K562 (cell line): ENCODE results near the gene TSC22D2. TPM values are rescaled to one million over a fixed set of nuclear protein-coding genes. Genes with fewer than 3 reads are reported as not detected.
A peak's percentile ranks its signal among the peaks of the same experiment; 100 is the strongest.

Source experiments
- ARID1B ChIP-seq: fragments of 450-650 bp; IDR thresholded peaks from 2 replicates; pipeline ENCODE4 v1.6.1; 2016; ENCODE audit warnings: antibody characterized with exemption, mild to moderate bottlenecking, inconsistent platforms
- CBFA2T3 ChIP-seq: fragments of 450-650 bp; IDR thresholded peaks from 2 replicates; pipeline ENCODE4 v1.6.1; 2017
- HDAC1 ChIP-seq, 2 experiments: fragments of 450-650 bp; IDR thresholded peaks; 2 replicates each; pipeline ENCODE4 v1.6.1; 2016 to 2017; ENCODE audit warnings: inconsistent platforms in 1 of 2, mild to moderate bottlenecking in 1 of 2, moderate library complexity in 1 of 2
- PHTF2 ChIP-seq: fragments of 250-450 bp; sonication (Bioruptor Pico); IDR thresholded peaks from 2 replicates; pipeline ENCODE4 v1.5.0; 2021; ENCODE audit warnings: mild to moderate bottlenecking
- PYGO2 ChIP-seq: fragments of 450-650 bp; IDR thresholded peaks from 2 replicates; pipeline ENCODE4 v1.6.1; 2016; ENCODE audit warnings: mild to moderate bottlenecking, missing genetic modification characterization, moderate library complexity, missing compliant biosample characterization
- polyA plus RNA-seq, 8 experiments: library from polyadenylated mRNA; depleted of rRNA in 4 of 8; stranded (reverse) in 5 of 8; unstranded in 3 of 8; fragments of >200 nt; fragmentation: Nextera tagmentation in 2 of 8; fragmentation: Illumina TruSeq in 1 of 8; extraction: Ambion mirVana in 2 of 8; extraction: Trizol in 1 of 8; gene quantifications; 2 replicates each; pipeline versions ENCODE4 v1.2.1 to v1.2.3, GENCODE V29; 2011 to 2014; ENCODE audit warnings: inconsistent platforms in 1 of 8, missing spikeins in 1 of 8
- total RNA-seq, 7 experiments: library from RNA; depleted of rRNA in 6 of 7; stranded (reverse); fragments of >200 nt in 6 of 7; fragmentation: Illumina TruSeq in 2 of 7; extraction: Trizol in 2 of 7; gene quantifications; 2 replicates each; pipeline versions ENCODE4 v1.2.1 to v1.2.3, GENCODE V29; 2011 to 2021; ENCODE audit warnings: low replicate concordance in 1 of 7
- TF ChIP-seq, protein P1 (sequence below), 2 experiments: fragments of 450-650 bp; IDR thresholded peaks; 2 replicates each; pipeline ENCODE4 v1.6.1; 2016; ENCODE audit warnings: mild to moderate bottlenecking in 2 of 2, borderline replicate concordance in 1 of 2, low read depth in 1 of 2, moderate library complexity in 1 of 2

Gene TSC22D2
- total and polyA plus RNA-seq, 9 of the 15 experiments (the other 6 are each of a cell fraction or from before 2014, with no cell fraction given): 5.5 to 44.0 (median 19.3) TPM

DNA sequence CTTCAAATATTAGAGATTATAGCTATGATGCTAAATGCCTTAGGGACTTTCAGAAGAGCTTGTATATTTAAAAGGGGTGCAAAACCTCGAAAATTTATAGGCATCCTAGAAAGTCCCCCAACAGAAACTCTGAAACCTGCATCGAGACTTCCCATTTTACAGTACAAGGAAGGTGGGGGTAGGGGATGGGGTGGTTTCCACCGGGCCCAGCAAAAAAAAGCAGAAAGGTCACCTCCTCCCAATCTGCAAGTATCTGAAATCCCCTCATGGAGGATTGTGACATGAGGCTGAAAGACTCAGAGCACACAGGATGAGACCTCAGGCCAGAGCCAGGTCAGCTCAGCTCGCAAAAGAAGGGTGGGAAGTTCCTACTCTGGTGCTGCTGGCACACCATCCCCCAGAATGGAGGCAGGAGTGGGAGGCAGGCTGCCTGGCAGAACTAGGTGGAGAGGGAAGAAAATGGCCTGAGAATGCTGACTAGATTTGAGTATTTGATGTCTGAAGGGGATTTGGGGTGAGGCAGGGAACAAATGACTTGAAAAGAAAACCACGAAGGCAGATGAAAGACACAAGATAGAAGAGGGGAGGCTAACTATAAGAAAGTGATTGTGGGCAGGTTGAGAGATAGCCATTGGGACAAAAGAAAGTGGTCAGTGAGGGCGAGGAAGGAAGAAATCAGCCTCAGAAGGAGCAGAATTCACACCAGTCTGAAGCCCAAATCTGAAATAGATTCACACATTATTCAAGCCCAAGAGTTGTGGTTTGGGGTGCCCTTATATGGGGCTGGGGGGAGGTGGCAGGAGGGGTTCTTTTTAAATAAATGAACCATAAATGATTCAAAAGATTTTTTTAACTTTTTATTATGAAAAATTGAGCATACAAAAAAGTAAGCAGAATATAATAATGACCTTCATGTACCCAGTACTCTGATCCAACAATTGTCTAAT, 22.5 kb upstream of the TSC22D2 start (continued):
- TF ChIP-seq, protein P1, sequence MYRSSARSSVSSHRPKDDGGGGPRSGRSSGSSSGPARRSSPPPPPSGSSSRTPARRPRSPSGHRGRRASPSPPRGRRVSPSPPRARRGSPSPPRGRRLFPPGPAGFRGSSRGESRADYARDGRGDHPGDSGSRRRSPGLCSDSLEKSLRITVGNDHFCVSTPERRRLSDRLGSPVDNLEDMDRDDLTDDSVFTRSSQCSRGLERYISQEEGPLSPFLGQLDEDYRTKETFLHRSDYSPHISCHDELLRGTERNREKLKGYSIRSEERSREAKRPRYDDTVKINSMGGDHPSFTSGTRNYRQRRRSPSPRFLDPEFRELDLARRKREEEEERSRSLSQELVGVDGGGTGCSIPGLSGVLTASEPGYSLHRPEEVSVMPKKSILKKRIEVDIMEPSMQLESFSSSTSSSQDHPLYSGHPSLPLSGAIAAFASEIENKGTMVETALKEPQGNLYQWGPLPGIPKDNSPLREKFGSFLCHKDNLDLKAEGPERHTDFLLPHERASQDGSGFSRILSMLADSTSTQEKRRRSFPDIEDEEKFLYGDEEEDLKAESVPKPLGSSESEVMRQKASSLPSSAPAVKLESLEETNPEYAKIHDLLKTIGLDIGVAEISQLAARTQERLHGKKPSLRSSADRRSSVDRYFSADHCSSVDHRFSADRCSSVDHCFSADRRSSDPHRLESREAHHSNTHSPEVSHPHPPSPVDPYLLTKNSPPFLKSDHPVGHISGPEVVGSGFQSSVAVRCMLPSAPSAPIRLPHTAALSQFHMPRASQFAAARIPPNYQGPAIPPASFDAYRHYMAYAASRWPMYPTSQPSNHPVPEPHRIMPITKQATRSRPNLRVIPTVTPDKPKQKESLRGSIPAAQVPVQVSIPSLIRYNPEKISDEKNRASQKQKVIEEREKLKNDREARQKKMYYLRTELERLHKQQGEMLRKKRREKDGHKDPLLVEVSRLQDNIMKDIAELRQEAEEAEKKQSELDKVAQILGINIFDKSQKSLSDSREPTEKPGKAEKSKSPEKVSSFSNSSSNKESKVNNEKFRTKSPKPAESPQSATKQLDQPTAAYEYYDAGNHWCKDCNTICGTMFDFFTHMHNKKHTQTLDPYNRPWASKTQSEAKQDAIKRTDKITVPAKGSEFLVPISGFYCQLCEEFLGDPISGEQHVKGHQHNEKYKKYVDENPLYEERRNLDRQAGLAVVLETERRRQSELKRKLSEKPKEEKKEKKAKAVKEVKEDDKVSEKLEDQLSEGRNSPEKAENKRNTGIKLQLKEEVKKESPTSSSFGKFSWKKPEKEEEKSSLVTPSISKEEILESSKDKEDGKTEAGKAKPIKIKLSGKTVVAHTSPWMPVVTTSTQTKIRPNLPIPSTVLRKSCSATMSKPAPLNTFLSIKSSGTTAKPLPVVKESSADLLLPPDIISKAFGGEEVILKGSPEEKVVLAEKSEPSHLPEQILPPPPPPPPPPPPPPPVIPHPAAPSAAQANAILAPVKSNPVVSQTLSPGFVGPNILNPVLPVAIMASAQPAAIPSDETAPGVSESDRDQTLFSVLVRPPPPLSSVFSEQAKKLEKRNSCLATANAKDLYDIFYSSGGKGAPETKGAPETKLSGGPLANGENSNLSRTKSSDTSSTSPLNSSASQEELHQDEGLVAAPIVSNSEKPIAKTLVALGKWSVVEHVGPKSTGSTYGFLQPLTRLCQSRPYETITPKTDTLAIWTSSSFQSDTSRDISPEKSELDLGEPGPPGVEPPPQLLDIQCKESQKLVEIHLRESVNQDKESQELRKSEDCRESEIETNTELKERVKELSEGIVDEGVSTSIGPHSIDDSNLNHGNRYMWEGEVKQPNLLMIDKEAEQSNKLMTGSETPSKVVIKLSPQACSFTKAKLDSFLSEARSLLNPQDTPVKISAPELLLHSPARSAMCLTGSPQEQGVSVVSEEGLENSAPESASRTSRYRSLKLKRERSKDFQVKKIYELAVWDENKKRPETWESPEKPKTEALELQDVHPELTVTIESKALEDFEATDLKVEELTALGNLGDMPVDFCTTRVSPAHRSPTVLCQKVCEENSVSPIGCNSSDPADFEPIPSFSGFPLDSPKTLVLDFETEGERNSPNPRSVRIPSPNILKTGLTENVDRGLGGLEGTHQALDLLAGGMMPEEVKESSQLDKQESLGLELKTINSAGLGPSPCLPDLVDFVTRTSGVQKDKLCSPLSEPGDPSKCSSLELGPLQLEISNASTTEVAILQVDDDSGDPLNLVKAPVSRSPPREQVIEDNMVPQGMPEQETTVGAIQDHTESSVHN (IDR thresholded peaks at IDR 0.05; ENCODE audit: borderline replicate concordance in 1 of 2, low read depth in 1 of 2): no peak
- TF ChIP-seq CBFA2T3: peak; percentile 58
- peak; percentile 48; the same call in 1 of the 2 replicates for TF ChIP-seq ARID1B
- no peak for TF ChIP-seq PHTF2 (CRISPR knock-in tag)
- TF ChIP-seq HDAC1 (IDR thresholded peaks at IDR 0.05): peak in 1 of 2 experiments; percentile 34; a peak in 1 of 4 replicates
- no peak for TF ChIP-seq PYGO2
